HG03521 (cell line): ENCODE data around the gene SSNA1.

Experiments used
- ATAC-seq: cut with Tn5 transposase; IDR thresholded peaks from one replicate; pipeline ENCODE4 v1.9.1; 2021; ENCODE audit warnings: mild to moderate bottlenecking, moderate library complexity; ENCODE audit not compliant: unreplicated experiment

The SSNA1 gene

DNA sequence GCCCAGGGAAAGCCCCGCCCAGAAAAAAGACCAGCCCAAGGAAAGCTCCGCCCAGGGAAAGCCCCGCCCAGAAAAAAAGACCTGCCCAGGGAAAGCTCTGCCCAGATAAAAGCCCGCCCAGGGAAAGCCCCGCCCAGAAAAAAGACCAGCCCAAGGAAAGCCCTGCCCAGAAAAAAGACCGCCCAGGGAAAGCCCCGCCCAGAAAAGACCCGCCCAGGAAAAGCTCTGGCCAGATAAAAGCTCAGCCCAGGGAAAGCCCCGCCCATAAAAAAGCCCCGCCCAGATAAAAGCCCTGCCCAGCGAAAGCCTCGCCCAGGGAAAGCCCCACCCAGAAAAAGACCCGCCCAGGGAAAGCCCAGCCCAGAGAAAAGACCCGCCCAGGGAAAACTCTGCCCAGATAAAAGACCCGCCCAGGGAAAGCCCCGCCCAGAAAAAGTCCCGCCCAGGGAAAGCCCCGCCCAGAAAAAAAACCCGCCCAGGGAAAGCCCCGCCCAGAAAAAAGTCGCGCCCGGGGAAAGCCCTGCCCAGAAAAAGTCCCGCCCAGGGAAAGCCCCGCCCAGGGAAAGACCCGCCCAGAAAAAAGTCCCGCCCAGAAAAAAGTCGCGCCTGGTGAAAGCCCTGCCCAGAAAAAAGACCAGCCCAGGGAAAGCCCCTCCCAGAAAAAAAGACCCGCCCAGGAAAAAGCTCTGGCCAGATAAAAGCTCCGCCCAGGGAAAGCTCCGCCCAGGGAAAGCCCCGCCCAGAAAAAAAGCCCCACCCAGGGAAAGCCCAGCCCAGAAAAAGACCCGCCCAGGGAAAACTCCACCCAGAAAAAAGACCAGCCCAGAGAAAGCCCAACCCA, 37.6 kb upstream of the SSNA1 start:
- ATAC-seq: peak; percentile 52

DNA sequence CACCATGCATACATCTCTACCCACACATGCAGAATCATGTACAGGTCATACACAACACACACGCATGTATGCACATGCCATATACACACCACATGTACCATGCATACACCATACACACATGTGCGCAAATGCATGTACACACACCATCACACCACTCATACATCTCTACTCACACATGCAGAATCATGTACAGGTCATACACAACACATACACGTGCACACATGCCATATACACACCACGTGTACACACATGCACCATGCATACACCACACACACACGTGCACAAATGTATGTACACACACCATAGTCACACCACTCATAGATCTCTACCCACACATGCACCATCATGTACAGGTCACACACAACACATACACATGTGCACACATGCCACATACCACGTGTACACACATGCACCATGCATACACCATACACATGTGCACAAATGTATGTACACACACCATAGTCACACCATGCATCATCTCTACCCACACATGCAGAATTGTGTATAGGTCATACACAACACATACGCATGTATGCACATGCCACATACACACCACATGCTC, 35.6 kb upstream of the SSNA1 start:
- ATAC-seq: no peak

DNA sequence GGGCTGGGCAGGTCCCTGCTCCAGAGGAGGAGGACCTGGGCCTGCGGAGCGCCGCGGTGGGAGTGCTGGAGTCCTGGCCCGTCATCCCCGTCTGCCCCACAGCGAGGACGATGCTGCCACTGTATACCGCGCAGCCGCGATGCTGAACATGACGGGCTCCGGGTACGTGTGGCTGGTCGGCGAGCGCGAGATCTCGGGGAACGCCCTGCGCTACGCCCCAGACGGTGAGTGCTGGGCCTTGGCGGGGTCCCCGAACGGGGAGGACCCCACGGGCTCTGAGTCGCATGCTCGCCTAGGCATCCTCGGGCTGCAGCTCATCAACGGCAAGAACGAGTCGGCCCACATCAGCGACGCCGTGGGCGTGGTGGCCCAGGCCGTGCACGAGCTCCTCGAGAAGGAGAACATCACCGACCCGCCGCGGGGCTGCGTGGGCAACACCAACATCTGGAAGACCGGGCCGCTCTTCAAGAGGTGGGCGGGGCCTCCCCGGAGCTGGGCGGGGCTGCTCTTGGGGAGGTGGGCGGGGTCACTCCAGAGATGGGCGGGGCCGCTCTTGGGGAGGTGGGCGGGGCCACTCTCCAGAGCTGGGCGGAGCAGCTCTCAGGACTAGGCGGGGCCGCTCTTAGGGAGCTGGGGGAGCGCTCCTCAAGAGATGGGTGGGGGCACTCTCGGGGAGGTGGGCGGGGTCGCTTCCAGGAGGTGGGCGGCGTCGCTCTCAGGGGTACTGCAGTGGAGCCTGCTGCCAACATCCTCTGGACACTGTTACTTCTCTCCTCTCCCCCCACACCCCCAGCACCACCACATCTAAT, 31.7 kb upstream of the SSNA1 start:
- no peak for ATAC-seq

DNA sequence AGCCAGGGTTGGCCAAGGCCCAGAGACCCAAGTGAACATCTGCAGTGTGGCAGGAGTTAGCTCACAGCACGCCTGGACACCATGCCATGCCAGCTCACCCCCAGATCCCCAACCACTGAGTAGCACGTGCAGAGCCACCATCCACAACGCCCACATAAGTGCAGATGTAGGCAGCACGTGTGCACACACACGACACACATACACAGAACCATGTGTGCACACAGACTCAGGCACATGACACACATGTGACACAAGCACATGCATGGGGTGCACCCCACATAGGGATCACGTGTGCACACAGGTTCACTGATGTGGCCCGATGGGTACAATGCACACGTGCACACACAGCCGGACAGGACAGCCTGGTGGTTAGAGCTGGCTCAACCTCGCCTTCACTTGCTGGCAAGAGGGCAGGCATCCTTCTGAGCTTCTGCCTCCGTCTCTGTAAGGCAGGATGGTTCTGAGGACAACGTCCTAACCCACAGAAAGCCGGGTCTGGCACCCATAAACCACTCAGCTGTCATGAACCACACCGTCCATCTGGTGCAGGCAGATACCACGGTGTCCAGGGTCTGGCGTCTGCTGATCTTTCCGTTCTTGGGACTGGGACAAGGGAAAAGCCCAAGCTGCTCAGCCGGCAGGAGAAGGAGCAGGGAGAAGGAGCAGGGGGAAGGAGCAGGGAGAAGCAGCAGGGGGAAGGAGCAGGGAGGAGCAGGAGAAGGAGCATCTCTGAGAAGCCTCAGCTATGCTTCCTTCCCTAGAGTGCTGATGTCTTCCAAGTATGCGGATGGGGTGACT, 30.7 kb upstream of the SSNA1 start:
- no peak for ATAC-seq

DNA sequence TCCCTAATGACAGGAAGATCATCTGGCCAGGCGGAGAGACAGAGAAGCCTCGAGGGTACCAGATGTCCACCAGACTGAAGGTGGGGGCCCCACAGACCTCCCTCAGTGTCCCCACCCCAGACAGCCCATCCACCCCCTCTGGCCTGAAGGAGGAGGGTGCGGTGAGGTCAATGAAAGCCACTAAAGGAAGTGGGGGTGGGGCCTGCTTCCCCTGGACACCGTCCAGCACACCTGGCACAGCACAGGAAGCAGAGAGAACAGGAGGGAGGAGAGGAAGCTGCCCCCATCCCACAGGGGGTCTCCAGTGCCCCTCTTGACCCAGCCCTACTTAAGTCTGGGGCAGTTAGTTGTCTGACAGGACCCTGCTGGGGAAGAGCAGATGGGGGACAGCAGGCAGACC, 29.9 kb upstream of the SSNA1 start:
- ATAC-seq: no peak

DNA sequence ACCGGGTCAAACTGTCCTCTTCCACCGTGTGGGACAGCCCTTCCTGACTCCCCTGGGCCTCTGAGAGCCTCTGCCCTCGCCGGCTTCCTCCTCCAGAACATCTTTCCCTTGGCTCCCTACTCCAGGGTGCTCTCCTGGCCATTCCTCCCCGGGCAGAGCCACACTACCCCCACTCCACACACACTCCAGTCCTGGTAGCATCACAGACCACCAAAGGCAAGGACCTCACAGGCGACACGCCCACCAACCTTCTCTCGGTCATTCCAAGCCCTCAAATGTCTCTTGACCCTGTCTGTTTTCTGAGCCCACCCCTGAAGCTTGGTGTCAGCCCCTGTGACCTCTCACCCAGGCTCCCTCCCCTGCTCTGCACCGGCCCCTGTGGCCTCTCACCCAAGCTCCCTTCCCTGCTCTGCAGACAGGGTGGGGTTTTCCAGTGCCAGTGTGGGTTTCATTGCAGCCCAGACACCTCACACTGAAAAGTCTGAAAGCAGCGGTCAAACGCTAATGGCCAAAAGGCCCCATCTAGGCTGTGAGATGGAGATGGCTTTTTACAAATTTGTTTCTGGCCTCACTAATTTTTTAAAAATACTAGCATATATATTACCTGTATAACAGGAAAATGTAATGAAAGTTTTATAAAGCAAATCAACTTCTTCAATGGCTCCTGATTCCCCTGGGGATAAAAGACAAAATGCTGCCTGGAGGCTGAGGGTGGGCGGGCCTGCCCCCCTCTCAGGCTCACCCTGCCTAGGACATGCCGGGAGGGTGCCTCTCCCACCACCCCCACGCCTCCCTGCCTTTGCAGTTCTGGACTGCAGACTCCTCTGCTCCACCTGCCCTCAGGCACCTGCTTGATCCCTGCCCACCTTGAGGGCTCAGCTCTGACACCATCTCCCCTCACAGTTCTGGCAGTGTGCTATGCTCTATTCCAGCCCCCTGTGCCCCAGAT, 29.1 kb upstream of the SSNA1 start:
- no peak for ATAC-seq

DNA sequence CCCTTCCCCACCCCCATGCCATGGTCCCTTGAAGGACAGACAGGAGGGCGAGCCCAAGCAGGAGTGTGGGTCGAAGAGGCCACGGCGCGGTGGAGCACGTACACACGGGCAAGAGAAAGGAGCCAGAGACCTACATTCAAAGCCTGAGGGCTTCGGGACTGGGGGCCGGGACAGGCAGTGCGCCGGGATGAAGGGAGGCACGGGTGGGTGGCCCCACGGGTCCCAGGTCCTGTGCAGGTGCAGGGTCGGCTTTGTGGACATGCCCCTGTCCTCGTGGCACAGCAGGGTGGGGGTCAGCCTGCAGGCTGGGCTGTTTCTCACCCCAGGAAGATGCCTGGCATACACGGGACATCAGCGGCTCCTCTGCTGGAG, 28.4 kb upstream of the SSNA1 start:
- ATAC-seq: no peak

DNA sequence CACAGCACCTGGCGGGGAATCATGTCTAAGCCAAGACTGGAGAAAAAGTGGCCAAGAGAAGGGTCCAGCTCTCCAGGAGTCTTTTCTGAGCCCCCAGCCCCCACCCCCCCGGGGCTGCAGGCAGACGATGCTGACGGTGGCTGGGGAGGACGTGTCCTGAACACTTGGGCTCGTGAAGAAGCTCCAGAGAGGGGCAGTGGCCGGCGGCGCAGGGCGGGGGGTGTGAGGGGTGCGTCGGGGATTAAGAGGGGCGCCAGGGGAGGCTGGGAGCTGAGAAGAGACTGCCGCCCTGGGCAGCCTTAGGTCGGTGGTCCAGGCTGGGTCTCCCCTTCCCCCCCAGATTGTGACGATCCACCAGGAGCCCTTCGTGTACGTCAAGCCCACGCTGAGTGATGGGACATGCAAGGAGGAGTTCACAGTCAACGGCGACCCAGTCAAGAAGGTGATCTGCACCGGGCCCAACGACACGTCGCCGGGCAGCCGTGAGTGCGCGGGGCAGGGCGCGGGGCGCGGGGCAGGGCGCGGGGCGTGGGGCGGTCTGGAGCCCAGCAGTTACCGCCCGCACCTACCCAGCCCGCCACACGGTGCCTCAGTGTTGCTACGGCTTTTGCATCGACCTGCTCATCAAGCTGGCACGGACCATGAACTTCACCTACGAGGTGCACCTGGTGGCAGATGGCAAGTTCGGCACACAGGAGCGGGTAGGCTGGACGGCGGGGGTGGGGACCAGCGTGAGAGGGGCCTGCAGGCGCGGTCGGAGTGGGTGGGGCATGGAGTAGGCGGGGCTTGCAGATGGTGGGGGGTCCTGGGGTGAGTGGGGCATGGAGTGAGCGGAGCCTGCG, 27.5 kb upstream of the SSNA1 start:
- ATAC-seq: no peak

DNA sequence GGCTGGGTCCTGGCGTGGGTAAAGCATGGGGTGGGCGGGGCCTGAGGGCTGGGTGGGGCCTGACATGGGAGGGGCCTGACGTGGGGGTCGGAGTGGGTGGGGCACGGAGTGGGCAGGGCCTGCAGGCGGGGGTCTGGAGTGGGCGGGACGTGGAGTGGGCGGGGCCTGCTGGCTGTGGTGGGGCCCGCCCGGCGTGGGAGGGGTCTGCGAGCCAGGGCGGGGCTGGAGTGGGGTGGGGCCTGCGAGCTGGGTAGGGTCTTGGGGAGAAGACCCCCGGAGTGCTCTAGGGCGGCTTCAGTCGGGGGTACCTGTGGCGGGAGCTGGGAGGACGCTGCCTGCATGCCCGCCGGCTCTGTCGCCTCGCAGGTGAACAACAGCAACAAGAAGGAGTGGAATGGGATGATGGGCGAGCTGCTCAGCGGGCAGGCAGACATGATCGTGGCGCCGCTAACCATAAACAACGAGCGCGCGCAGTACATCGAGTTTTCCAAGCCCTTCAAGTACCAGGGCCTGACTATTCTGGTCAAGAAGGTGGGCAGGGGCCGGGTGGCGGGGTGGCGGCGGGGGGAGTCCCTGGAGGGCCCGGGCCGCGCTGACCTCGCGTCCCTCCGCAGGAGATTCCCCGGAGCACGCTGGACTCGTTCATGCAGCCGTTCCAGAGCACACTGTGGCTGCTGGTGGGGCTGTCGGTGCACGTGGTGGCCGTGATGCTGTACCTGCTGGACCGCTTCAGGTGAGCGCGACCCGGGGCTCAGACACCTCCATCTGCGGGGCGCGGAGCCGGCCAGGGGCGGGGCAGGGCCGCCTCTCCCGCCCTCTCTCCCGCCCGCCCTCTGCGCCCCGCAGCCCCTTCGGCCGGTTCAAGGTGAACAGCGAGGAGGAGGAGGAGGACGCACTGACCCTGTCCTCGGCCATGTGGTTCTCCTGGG, 26.7 kb upstream of the SSNA1 start:
- no peak for ATAC-seq

DNA sequence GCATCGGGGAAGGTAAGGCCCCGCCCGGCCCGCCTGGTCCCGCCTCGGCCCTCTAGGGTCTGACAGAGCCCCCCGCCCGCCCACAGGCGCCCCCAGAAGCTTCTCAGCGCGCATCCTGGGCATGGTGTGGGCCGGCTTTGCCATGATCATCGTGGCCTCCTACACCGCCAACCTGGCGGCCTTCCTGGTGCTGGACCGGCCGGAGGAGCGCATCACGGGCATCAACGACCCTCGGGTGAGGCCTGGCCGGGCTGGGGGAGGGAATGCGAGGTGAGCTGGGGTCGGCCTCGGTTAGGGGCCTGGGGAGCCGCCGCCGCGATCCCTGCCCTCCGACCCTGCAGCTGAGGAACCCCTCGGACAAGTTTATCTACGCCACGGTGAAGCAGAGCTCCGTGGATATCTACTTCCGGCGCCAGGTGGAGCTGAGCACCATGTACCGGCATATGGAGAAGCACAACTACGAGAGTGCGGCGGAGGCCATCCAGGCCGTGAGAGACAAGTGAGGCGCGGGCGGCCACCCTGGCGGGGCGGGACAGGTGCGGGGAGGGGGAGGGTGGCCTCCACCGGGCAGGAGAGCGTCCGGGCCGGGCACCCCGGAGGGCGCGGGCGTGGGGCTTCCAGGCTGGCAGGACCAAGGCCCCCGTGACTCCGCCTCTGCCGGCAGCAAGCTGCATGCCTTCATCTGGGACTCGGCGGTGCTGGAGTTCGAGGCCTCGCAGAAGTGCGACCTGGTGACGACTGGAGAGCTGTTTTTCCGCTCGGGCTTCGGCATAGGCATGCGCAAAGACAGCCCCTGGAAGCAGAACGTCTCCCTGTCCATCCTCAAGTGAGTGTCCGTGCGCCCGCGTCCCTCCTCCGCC, 25.7 kb upstream of the SSNA1 start:
- ATAC-seq: no peak

DNA sequence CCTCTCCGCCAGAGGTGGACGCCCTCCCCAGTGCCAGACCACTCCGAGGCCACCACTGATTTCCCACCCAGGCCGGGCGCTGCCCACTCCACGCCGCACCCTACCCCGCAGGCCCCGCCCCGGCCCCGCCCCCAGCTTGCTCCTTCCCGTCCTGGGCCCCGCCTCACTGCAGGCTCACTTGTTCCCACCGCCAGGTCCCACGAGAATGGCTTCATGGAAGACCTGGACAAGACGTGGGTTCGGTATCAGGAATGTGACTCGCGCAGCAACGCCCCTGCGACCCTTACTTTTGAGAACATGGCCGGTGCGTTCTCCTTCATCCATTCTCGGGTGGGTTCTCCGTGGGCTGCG, 25.1 kb upstream of the SSNA1 start:
- ATAC-seq: no peak

DNA sequence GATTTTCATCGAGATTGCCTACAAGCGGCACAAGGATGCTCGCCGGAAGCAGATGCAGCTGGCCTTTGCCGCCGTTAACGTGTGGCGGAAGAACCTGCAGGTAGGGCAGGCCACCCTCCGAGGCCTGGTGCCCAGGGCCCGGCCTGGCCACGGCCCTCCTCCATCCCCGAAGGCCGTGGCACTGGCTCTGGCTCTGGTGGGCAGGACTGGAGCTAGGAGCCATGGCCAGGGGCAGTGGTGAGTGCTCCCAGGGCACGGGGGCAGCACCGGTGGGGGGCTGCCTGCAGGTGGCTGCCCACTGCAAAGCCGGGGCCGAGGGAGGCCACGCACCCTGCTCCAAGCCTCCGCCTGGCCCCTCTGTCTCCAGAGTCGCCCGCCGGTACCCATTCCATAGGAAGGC, 24.7 kb upstream of the SSNA1 start:
- no peak for ATAC-seq

DNA sequence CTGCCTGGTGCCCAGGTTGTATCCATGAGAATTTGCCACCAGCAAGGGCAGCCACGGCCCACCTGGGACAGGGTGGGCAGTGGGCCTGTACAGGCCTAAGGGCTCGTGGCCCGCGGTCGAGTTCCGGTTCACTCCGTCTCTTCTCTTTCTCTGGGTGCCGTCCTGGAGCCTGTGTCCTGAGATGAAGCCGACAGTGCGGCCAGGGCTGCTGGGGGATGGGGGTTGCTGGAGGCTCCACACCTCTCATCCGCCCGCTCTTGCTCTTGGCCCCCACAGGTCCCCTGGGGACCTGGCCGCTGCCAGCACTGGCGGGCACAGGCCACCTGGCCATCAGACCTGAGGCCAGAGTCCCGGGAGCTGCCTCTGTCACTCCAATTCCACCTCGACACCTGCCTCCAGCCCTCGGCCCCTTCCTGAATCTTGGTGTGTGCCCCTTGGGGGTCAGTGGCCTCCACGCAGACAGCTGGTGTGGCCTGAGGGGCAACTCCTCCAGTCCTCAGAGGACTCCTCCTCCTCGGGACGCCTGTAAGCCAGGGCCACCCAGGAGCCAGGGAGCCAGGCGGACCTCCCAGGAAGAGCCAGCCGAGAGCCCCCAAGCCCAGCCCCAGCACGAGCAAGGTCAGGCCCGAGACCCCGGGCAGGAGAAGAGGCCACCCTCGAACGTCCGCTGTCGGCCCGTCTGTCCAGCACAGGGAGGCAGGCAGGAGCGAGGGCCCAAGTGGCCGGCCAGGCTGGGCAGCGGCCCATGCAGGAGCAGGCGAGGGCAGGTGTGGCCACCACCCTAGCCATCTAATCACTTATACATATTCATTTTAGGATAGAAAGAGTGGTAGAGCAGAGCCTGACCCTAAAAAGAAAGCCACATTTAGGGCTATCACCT, 23.9 kb upstream of the SSNA1 start:
- ATAC-seq: no peak

DNA sequence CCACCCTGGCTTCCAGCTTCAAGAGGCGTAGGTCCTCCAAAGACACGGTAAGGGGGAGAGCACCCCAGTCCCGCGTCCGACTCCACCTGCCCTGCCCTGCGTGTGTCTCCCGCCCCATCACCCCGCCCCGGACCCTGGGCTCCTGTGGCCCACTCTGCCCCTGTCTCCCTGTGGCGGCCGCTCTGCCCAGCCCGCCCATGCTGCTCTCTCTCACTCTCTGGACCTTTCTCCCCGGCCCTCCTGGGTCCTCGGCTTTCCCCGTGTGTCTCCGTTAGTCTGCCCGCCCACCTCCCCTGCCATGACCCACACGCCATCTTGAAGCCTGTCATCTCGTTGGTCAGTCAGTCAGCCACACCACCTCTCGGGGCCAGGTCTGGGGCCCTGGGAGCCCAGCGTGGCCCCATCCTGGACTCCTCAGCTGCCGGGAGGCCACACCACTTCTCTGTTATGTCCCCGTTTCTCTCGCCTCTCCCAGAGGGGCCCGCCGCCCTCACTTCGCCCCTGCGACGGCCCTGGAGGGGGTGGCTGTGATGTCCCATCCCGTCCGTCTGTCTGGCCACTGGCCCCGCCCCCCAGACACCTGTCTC, 23.1 kb upstream of the SSNA1 start:
- no peak for ATAC-seq

DNA sequence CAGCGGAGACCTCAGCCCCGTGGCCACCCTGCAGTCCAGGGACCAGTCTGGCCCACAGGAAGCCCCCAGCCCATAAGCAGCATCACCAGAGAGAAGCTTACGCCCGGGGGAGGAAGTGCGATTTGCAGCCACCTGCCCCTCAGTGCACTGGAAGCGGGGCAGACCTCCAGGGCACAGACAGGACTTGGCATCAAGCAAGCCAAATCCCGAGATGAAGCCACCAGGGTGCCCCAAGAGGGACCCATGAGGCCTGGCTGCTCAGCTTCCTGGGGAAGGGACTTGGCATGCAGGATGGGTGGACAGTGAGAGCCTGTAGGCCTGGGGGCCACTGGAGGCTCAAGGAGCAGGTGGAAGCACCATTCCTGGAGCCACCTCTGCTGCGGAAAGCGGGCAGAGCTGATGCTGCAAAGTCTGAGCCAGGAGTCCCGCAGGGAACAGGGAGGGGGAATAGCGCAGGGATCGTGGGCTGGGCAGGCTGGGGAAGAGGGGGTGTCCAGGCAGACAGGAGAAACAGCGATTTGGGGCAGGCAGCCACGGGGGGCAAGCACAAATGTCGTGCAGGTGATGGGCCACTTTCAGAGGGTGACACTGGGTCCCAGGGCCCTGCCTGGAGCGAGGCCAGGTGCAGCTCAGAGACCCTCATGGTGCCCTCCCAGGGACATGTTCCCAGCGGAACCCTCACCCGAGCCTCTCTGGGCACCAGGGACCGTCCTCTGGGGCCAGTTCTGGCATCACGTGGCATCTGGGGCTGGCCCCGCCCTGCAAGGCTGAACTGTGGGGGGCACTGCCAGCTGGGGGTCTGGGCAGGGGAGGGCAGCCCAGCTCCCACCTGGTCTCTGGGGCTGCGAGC, 21.9 kb upstream of the SSNA1 start:
- no peak for ATAC-seq
